Measurements from ENCODE around the gene FAM216B.
"Not testable (repeated sequence)": the region's sequence is repeated elsewhere in the genome, so short reads cannot be mapped to it uniquely, and the experiment has no call there.

FAM216B gene

GRCh38 chr13:42781352-42781751 is at the start of gene FAM216B:
Gene FAM216B (plus strand): TSS chr13:42781584. CDS start chr13:42784068, 2,484 bp downstream.
- DNase-seq (ENCODE audit: low spot score), result no peak

- no peak for DNase-seq (ENCODE audit: low spot score)
Observed at GRCh38 chr13:42732073-42732472, 49.3 kb upstream of the FAM216B start.

GRCh38 chr13:42733046-42733445 is 48.3 kb upstream of the FAM216B start:
- no peak for DNase-seq (ENCODE audit: low spot score)

- no peak for DNase-seq (ENCODE audit: low spot score)
Observed at GRCh38 chr13:42735010-42735409, 46.4 kb upstream of the FAM216B start.

GRCh38 chr13:42740753-42741152 is 40.6 kb upstream of the FAM216B start:
- no peak for DNase-seq (ENCODE audit: low spot score)

- DNase-seq (ENCODE audit: low spot score), result no peak
Observed at GRCh38 chr13:42741914-42742313, 39.5 kb upstream of the FAM216B start.

GRCh38 chr13:42745655-42746054 is 35.7 kb upstream of the FAM216B start:
- DNase-seq (ENCODE audit: low spot score), result no peak

- DNase-seq (ENCODE audit: low spot score), result no peak
Observed at GRCh38 chr13:42746866-42747265, 34.5 kb upstream of the FAM216B start.

GRCh38 chr13:42747399-42747873 is 33.9 kb upstream of the FAM216B start:
- DNase-seq (ENCODE audit: low spot score), result no peak

GRCh38 chr13:42750794-42751193 is 30.6 kb upstream of the FAM216B start:
- DNase-seq (ENCODE audit: low spot score), result no peak

- no peak for DNase-seq (ENCODE audit: low spot score)
Observed at GRCh38 chr13:42751693-42752092, 29.7 kb upstream of the FAM216B start.

GRCh38 chr13:42752731-42753130 is 28.7 kb upstream of the FAM216B start:
- DNase-seq (ENCODE audit: low spot score), result no peak

GRCh38 chr13:42753697-42754096 is 27.7 kb upstream of the FAM216B start:
- no peak for DNase-seq (ENCODE audit: low spot score)

- no peak for DNase-seq (ENCODE audit: low spot score)
Observed at GRCh38 chr13:42754801-42755510, 26.4 kb upstream of the FAM216B start.

GRCh38 chr13:42757678-42758420 is 23.5 kb upstream of the FAM216B start:
- DNase-seq (ENCODE audit: low spot score), result no peak

- DNase-seq (ENCODE audit: low spot score), result no peak
Observed at GRCh38 chr13:42758515-42758914, 22.9 kb upstream of the FAM216B start.

GRCh38 chr13:42760951-42761350 is 20.4 kb upstream of the FAM216B start:
- DNase-seq (ENCODE audit: low spot score), result no peak

- no peak for DNase-seq (ENCODE audit: low spot score)
Observed at GRCh38 chr13:42762251-42762650, 19.1 kb upstream of the FAM216B start.

GRCh38 chr13:42762917-42763316 is 18.5 kb upstream of the FAM216B start:
- DNase-seq (ENCODE audit: low spot score), result no peak

GRCh38 chr13:42766016-42766415 is 15.4 kb upstream of the FAM216B start:
- no peak for DNase-seq (ENCODE audit: low spot score)

GRCh38 chr13:42769650-42770049 is 11.7 kb upstream of the FAM216B start:
- no peak for DNase-seq (ENCODE audit: low spot score)

GRCh38 chr13:42776558-42776957 is 4.8 kb upstream of the FAM216B start:
- DNase-seq (ENCODE audit: low spot score), result not testable (repeated sequence)

GRCh38 chr13:42777467-42777866 is 3.9 kb upstream of the FAM216B start:
- DNase-seq (ENCODE audit: low spot score), result no peak
